GM19452 (cell line): ENCODE measurements around the gene CCDC195.
A peak's percentile ranks its signal among the peaks of the same experiment; 100 is the strongest.
"Not testable (repeated sequence)": the region's sequence is repeated elsewhere in the genome, so short reads cannot be mapped to it uniquely, and the experiment has no call there.

Experiments
- ATAC-seq: cut with Tn5 transposase; IDR thresholded peaks from one replicate; pipeline ENCODE4 v1.9.1; 2021; ENCODE audit not compliant: unreplicated experiment

CCDC195 gene

DNA sequence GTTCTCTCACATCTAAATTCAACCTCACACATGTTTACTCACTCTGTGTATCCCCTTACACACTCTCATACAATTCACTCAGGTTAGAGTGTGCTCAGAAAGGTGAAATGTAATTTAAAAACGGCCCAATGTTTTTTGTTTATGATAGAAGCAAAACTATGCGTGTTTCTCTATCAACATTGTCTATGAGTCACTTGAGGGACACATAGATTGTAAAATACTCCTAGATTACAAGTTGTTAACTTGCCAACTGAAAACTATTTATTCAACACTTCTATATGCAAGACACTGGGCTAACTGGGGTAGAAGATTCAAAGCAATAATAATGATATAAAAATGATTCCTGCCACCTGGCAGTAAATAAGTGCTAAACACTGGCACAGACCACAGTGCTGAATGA lies 24.6 kb downstream of the CCDC195 start:
- ATAC-seq, result no peak

DNA sequence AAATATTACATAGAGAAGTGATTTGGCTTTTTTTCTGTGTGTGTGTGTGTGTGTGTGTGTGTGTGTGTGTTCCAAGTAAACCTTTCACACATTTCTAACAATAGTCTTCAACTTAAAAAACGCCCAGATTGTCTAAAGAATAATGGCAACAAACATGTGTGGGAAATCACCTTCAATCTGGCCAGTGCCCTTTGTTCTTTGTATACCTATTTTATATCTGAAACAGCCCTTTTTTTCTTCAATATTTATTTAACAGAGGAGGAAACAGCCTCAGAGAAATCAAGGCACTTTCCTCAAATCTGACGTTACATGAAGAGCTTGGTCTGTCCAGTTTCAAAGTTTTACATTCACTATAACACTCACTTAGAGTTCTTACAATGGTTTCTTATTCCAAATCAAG lies 25.3 kb downstream of the CCDC195 start:
- no peak for ATAC-seq

DNA sequence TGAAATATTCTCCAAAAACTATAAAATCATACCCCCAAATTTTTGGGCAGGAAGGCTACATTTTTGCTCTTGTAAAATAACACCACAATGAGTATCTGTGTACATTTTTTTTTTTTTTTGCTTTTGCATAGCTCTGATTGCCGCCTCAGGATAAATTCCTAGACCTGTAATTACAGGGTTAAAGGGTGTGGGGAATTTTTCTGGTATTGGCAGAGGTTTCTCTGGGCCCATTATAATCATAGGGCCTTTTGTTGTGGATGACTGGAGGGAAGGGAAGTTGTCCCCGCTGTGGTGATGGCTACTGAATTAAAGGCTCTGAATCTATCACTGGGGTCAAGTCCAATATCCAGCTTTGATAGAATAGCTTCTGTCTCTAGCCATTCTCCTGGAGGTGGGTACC lies 26.6 kb downstream of the CCDC195 start:
- no peak for ATAC-seq

DNA sequence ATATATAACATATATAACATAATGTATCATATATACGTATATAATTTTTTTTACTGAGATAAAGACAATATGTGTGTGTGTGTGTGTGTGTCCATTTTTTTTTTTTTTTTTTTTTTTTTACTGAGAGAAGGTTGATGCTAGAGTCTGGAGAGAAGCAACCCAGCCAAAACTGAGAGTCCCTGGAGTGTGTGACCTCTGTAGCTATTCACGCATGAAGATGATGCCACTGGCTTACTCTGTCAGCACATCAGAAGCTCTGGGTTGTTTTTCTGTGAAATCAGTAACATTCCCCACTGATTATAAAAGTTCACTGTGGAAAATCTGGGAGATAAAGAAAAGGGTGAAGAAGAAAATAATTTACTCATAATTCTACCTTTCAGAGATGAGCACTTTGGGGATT lies 27.2 kb downstream of the CCDC195 start:
- no peak for ATAC-seq

DNA sequence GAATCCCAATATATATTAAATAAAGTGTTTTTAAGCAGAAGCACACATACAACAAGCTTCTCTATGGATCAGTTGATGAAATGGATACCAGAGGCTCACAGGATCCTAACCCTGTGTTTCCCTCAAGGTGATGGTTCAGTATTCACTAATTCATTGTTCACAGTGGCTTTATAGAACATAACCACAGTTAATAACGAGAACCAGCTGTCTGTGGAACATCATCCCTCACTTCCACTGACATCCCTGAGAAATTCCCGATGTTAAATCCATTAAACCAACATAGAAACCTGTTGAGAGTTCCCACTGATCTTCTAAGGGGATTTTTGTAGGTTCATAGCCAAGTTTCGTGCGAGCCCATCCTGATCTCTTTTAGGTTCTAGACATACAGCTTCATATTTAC lies 29.0 kb downstream of the CCDC195 start:
- ATAC-seq, result no peak

DNA sequence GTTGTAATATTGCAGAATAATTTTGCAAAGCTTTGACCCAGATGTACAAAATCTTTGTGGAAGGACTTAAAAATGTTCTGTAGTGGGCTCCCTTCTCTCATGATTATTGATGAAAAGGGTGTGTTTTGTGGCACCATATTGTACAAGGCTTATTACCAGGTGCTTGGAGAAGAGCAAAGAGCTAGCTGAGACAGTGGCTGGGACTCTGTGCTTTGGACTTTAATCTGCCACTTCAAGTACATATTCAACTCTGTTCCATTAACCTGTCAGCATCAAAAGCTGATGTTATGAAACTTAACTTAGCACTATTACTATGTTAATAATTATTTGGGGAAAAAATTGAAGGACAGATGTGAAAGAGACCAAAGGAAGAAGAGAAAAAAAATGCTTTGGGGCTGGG lies 31.0 kb downstream of the CCDC195 start:
- ATAC-seq, result no peak

DNA sequence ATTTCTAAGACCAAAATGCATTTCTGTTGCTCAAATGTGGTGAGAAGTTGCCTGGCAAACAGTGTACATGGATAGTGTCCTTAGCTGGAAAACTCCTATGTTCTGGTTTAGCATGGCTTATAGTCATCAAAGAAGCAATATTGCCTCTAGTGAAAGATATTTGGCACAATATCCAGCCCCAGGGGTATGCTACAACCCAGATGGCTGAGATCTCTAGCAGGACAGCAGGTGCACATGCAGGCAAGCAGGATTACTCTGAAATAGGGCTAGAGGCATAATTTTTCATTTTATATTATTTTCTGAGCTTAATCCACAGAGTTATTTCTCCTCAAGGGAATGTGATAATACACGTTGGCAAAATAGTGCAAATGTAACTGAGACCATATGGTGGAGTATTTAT lies 34.0 kb downstream of the CCDC195 start:
- ATAC-seq, result no peak

DNA sequence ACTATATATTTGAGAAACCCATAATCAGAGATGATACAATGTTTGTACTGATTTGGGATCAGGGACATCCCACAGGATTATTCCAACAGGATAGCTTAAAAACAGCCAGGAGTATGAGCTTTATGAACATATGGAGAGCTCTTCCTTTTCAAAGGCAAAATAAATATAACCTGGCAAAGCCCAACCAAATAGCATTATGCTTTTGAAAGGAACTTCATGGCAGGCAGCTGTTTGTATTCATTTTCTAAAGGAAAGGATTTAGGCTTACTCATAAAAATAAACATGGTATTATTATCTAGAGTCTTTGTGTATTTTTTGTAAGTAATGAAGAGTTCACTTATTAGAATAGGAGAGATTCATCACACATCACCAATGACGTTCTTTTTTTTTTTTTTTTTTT lies 44.4 kb downstream of the CCDC195 start:
- no peak for ATAC-seq

DNA sequence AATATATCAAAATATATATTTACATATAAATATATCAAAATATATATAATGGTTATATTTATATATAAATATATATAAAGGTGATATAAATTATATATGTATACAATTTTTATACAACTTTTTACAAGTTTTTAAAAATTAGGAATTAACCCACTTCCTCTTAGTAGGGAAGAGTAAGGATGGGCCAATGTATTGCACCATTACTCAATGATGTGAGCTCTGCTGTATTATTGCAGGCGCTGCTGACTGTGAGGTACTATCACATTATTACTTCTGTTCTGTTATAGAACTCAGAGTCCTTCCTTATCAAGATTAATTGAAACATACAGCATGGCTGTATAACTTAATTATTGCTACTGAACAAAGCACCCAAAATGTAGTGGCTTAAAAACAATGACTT lies 46.0 kb downstream of the CCDC195 start:
- ATAC-seq, result no peak

DNA sequence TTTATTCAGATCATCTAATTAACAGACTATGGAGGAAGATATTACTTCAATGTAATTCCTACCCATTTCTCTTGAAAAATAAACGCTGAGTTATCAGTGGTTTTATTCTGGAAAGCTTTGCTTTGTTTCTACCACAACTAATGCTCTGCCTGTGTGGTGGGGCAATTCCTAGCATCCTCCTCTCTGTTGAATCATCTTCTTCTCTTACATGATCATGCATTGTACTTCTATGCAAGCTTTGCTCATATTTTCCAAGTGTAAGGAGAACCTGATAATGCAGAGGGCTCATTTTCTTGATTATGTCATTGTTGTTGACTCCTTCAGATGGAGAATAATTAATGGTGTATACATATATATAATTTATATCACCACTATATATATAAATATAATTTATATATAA lies 46.7 kb downstream of the CCDC195 start:
- no peak for ATAC-seq

DNA sequence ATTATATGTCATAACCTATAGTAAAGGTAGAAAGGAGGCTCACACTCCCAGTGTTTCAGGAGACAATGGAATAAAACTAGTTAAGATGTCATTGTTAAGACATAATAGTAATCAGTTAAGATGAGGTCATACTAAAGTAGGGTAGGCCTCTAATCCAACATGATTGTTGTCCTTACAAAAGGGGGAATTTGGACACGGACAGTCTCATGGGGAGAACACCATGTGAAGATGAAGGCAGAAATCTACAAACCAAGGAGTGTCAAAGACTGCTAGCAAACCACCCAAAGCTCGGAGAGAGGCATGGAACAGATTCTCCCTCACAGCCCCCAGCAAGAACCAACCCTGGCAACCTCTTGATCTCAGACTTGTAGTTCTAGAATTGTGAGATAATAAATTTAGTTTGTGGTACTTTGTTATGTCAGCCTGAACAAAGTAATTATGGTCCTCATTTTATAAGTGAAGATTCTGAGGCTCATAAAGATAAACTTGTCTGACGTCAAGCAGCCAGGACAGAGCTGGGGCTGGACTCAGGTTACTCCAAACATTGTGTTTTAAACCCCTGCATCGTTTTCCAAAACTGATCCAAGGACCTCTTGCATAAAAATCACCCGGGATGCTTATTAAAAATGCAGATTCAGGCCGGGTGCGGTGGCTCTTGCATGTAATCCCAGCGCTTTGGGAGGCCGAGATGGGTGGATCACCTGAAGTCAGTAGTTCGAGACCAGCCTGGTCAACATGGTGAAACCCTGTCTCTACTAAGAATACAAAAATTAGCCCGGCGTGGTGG lies 47.8 kb downstream of the CCDC195 start:
- no peak for ATAC-seq

DNA sequence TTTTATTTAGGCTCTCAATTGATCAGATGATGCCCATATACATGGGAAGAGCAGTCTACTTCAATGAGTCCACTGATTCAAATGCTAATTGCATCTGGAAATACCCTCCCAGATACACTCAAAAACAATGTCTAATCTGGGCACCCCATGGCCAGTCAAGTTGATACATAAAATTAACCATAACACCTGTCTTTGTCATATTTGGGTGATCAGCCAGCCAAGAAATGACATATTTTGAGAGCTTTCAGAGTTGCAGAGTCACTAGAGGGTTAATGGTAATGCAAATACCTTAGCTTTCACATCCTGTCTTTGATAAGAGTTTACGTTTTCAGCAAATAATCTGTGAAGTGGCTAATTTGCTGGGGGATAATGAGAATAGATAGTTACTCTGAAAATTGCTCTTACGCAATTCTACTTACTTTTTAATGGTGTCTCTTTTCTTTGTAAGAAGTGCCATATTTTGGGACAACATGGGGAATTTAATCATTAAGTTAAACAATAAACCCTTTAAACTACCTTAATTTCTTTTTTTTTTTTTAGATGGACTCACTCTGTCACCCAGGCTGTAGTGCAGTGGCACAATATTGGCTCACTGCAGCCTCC lies 49.1 kb downstream of the CCDC195 start:
- ATAC-seq, result peak; percentile 98

DNA sequence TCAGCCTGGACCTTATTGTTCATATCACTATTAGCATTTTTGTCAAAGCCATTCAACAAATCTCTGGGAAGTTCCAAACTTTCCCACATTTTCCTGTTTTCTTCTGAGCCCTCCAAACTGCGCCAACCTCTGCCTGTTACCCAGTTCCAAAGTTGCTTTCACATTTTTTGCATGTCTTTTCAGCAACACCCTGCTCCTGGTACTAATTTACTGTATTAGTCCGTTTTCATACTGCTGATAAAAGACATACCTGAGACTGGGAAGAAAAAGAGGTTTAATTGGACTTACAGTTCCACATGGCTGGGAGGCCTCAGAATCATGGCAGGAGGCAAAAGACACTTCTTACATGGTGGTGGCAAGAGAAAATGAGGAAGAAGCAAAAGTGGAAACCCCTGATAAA lies 52.8 kb downstream of the CCDC195 start:
- not testable (repeated sequence) for ATAC-seq

DNA sequence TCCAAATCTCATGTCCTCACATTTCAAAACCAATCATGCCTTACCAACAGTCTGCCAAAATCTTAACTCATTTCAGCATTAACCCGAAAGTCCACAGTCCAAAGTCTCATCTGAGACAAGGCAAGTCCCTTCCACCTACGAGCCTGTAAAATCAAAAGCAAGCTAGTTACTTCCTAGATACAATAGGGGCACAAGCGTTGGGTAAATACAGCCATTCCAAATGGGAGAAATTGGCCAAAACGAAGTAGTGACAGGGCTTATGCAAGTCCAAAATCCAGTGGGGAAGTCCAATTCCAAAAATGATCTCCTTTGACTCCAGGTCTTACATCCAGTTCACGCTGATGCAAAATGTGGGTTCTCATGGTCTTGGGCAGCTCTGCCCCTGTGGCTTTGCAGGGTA lies 54.5 kb downstream of the CCDC195 start:
- ATAC-seq, result not testable (repeated sequence)

DNA sequence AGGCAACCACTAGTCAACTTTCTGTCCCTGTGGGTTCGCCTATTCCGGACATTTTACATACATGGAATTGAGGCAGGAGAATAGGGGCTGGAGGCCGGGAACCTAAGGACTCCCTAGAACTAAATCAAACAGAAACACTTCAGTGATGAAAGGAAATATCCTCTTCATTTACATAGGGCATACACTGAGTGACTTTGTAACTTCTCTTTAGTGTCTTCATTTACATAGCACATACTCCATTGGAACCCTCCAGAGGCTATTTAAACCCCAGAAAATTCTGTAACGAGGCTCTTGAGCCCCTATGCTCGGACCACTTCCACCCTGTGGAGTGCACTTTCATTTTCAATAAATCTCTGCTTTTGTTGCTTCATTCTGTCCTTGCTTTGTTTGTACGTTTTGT lies 56.5 kb downstream of the CCDC195 start:
- ATAC-seq, result no peak

DNA sequence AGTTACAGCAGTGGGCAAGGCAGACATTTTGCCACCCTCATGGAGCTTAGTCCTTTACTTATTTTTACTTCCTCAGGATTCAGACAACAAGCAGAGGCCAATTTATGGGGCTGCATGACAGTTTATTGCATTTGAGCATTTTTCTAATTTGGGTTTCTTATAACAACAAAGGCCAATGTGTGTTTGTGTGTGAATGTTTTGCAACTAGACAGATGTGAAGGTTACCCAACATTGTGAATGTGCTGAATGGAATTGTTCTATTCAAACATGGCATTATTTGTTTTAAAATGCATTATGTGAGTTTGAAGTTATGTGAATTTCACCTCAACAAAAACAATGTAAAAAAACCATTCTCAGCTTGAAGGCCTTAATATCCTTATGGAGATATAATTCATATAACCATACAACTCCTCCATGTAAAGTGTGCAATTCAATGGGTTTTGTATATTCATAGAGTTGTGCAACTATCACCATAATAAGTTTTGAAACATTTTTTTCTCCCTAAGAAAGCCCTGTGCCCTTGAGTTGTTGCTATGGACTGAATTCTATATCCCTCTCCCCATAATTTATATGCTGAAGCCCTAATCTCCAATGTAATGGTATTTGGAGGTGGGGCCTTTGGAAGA lies 57.3 kb downstream of the CCDC195 start:
- ATAC-seq, result no peak

DNA sequence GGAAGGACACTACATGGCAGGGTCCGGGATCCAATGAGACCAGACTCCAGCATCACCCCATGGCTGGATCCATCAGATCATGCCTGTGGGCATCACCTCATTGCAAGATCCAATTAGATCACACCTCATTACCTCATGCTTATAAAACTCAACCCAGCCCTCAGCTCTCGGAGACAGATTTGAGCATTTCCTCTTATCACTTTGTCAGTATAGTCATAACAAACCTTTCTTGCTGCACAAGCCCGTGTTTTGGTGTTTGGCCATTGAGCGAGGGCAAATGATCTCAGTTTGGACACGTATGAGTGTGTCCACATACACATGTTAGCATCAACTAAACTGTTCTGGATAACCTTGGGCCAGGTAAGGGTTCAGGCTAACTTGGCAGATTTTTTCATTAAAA lies 58.8 kb downstream of the CCDC195 start:
- peak; percentile 53 for ATAC-seq

DNA sequence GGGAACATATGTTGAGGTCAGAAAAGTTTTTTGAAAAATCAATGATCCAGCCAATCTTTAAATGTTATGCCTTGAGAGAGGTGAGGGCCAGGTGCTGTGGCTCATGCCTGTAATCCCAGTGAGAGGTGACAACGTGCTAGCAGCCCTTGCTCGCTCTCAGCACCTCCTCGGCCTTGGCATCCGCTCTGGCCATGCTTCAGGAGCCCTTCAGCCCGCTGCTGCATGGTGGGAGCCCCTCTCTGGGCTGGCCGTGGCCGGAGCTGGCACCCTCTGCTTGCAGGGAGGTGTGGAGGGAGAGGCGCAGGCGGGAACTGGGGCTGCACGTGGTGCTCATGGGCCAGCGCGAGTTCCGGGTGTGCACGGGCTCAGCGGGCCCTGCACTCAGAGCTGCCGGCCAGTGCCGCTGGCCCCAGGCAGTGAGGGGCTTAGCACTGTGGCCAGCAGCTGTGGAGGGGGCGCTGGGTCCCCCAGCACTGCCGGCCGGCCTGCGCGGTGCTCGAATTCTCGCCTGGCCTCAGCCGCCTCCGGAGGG lies 61.1 kb downstream of the CCDC195 start:
- no peak for ATAC-seq
